Measurements from ENCODE around the gene CEP112.

- TF ChIP-seq CTCF (conservative IDR thresholded peaks at IDR 0.05) (no peak), ZFX (IDR thresholded peaks at IDR 0.05) (no peak)
Measured at GRCh38 chr17:65783845-65784334, 408.0 kb downstream of the CEP112 start.

Data from C4-2B (cell line).